CD4-positive, alpha-beta T cell treated with Interleukin-17A for 1 hour (primary cell): Measurements from ENCODE around the gene RYR1.

Experiments used
- DNase-seq: peaks from one replicate; pipeline ENCODE4 v3.0.0-alpha.2; 2020

The RYR1 gene

DNA sequence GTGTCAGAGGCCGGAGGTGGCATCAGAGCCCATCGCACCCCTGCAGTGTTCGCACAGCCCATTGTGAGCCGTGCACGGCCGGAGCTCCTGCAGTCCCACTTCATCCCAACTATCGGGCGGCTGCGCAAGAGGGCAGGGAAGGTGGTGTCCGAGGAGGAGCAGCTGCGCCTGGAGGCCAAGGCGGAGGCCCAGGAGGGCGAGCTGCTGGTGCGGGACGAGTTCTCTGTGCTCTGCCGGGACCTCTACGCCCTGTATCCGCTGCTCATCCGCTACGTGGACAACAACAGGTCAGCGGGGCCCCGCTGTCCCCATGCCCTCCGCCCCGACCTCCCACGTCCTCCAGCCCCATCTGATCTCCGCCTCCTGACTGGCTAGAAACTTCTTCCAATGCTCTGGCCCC, 85.7 kb downstream of the RYR1 start:
- no peak for DNase-seq

DNA sequence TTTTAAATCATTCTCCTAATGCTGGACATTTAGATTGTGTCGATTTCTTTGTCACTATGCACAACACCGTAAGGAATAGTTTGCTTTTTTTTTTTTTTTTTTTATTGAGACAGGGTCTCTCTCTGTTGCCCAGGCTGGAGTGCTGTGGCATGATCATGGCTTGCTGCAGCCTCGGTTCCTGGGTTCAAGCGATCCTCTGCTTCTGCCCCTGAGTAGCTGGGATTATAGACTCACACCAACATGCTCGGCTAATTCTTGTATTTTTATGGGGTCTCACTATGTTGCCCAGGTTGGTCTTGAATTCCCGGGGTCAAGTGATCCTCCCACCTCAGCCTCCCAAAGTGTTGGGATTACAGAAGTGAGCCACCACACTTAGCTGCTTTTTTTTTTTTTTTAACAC, 86.5 kb downstream of the RYR1 start:
- no peak for DNase-seq

DNA sequence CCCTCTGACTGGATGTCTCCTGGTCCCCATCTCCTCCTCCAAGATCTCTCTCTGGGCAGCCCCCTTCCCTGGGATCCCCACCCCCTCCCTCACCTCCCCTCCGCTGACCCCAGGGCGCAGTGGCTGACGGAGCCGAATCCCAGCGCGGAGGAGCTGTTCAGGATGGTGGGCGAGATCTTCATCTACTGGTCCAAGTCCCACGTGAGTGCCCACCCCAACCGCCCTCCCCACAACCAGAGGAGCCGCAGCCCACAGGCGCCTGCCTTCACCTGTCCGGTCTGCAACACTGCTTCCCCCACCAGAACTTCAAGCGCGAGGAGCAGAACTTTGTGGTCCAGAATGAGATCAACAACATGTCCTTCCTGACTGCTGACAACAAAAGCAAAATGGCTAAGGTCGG, 89.4 kb downstream of the RYR1 start:
- DNase-seq, result no peak

DNA sequence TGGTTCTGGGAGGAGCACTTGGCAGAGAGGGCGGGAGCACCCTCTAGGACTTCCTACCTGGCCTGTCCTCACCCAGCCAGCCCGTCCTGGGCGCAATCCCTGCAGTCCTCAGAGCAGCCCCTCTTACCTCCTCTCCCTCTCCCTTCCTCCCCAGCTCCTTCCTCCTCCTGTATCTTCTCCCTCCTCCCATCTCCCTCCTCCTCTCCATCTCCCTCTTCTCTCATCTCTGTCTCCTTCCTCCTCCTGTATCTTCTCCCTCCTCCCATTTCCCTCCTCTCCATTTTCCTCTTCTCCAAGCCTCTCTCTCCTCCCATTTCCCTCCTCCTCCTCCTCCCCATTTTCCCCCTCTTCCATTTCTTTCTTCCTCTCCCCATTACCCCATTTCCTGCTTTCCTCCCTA, 89.8 kb downstream of the RYR1 start:
- no peak for DNase-seq

DNA sequence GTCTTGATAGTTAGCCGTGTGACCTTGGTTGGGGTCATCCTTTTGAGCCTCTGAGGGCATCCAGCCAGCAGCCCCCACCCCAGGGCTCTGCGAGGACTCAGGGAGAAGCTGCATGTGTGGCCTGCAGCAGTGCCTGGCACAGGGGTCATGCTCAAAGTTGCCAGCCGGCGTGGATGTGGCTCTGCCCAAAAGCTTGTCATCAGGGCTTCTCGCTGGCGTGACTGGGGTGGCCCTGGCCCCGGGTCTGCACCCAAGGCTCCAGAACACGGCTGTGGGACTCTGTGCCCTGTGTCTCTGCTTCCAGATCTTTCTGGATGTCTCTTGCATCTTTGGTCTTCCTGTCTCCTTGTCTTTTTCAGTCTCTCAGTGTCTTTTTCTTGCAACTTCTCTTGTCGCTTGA, 90.9 kb downstream of the RYR1 start:
- DNase-seq, result no peak

DNA sequence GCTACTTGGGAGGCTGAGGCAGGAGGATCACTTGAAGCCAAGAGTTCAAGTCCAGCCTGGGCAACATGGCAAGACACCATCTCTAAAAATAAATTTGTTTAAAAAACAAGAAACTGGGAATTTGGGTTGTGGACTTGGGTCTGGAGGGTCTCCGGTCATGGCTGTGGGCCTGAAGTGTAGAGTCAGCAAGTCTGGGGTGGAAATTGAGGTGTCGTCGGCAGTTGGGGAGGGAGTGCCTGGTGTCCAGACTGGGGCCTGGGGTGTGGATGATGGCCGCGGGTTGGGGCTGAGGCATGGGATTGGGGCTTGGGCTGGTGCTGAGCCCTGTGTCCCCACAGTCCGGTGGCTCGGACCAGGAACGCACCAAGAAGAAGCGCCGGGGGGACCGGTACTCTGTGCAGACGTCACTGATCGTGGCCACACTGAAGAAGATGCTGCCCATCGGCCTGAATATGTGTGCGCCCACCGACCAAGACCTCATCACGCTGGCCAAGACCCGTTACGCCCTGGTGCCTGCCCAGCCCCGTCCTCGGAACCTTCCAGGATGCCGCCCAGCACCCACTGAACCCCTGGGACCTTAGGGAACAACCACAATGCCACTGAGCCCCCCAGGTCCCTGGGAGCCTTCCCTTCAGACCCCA, 91.6 kb downstream of the RYR1 start:
- DNase-seq, result no peak

DNA sequence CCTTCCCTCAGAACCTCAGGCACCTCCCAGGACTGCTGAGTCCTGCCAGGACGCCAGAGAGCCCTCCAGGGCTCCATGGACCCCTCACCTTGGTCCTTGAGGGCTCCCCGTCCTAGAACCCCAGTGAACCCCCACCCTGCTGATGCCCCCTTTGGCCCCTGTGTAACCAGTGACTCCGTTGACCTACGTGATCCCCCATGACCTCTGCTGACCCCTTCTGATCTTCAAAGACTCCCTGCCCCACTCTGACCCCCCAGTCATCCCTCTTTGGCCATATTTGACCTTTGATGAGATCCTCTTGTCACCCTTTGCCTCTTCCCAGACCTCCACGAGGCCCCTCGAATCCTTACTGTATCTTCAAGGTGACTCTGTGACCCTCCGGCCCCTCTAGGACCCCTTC, 92.9 kb downstream of the RYR1 start:
- DNase-seq, result no peak

DNA sequence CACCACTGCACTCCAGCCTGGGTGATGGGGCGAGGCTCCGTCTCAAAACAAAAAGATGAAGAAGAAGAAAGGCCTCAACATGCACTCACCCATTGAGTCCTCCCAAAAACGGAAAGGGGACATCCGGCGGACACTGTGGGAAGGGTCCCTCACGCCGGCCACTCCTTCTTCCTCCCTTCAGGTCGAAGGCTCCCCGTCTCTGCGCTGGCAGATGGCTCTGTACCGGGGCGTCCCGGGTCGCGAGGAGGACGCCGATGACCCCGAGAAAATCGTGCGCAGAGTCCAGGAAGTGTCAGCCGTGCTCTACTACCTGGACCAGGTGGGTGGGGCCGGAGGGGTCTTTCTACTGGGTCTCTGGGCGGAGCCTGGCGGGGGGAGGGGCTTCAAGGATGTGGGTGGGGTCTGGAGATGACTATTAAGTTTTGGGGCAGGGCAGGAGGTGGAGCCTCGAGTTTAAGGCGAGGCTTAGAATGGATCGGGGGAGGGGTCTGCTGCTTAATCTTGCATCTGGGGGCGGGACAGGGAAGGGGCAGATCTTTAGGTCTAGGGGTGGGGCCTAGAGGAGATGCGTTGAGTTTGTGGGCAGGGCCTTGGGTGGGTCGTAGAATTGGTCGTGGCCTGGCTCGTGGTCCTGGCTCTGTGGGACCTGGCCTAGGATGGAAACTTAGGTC, 94.1 kb downstream of the RYR1 start:
- peak; percentile 56 for DNase-seq

DNA sequence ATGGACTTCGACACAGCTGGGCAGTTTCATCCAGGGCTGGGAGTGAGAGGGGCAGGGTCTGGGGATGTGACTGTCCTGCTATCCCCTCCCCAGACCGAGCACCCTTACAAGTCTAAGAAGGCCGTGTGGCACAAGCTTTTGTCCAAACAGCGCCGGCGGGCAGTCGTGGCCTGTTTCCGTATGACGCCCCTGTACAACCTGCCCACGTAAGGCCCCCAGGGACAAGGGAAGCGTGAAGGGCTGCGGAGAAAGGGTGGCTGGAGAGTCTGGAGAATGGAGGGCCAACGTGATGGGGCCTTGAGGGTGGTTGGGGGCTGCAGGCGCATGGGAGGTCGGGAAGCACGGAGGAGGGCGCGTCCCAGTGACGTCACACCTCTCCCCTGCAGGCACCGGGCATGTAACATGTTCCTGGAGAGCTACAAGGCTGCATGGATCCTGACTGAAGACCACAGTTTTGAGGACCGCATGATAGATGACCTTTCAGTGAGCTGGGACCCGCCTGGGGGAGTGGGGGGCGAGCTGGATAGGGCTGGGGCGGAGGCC, 94.8 kb downstream of the RYR1 start:
- no peak for DNase-seq

DNA sequence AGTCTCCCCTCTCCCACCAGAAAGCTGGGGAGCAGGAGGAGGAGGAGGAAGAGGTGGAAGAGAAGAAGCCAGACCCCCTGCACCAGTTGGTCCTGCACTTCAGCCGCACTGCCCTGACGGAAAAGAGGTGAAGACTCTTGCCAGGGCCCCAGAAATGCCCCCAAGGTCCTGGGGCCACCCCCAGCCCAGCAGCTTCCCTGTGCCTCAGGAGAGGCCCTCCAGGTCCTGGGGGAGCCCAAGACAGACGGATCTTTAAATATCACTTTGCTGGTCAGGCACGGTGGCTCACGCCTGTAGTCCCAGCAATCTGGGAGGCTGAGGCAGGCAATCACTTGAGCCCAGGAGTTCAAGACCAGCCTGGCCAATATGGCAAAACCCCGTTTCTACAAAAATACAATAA, 95.4 kb downstream of the RYR1 start:
- no peak for DNase-seq

DNA sequence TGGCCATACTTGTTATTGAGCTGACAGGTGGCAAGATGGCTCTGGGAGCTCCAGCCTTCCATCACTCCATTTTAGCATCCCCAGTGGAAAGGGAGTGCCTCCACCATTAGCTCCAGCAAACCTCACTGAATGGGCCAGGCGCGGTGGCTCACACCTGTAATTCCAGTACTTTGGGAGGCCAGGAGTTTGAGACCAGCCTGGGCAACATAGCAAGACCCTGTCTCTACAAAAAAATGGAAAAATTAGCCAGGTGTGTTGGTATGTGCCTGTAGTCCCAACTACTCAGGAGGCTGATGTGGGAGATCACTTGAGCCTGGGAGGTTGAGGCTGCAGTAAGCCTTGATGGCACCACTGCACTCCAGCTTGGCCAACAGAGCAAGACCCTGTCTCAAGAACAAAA, 98.0 kb downstream of the RYR1 start:
- DNase-seq, result no peak

DNA sequence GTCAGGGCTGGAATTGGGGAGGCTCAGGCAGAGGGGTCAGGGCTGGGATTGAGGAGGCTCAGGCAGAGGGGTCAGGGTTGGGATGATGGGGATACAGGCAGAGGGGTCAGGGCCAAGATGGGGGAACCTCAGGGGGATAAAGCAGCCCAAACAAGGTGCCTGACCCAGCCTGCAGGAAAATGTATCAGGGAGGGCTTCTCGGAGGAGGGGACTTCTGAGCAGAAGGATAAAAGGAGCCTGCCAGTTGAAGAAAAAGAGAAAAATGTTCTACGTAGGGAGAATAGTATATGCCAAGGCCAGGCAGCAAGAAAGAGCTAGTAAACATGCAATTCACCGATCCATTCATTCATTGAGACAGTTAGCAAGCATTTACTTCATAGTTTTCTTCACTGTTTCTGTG, 99.4 kb downstream of the RYR1 start:
- no peak for DNase-seq

DNA sequence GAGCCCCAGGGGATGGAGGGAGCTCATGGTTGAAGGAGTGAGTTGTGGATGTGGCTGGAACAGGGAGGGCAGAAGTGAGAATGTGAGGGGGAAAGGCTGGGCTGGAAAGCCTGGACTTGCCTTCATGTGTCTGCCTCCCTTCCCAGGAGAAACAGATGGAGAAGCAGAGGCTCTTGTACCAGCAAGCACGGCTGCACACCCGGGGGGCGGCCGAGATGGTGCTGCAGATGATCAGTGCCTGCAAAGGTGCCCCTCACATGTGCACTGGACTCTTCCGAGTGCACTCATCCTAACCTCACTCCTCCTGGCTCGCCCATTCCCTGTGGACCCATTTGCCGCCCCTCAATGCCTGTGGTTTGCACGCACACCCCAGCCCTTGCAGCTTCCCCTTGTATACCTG, 101.1 kb downstream of the RYR1 start:
- DNase-seq, result no peak

DNA sequence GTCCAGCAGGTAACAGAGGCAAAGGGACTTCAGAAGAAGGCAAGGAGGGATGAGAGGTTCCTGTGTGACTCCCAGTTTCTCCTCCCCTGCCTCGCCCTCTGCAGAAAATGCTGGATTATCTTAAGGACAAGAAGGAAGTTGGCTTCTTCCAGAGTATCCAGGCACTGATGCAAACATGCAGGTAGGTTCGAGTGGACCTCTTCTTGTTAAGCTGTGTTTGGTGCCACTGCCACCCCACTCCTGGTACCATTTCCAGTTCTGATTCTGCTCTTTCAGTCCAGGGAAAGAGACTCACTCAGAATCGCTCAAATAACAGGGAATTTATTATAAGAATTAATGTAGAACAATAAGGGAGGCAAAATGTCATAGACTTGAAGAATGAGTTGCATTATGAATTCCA, 101.7 kb downstream of the RYR1 start:
- DNase-seq, result no peak

DNA sequence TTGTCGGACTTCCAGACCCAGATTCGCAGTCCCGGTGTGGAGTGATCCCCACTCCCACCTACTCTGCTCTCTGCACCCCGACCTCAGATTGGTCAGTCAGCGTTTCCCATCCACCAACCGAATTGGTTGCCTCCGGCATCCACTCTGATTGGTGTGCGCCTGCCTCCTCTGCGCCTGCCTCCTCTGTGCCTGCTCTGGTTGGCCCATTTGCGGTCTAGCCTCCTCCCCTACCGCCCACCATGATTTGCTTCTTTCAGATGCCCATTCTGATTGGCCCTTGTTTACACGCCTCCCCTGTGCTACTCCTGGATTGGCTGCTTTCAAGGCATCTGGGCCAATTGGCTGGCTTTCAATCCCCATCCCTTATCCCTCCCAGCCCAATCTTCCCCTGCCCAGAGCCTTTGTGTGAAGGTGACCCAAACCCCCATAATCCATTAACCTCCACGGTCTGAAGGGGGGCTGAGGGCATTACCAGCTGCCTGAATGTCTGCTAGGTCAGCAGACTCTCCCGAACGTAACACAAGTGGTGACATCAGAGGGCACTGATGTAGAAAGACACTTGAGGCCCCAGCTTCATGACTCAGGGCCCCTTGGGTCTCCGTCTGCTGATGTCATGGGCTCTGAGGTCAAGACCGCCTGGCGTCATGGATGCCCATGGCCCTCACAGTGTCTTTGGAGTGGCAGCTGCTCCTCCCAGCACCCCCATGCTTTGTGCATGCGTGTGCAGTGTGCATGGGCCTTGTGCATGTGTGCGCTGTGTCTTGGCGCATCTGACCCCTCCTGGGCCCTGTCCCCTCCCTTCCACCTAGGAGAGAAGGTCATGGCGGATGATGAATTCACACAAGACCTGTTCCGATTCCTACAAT, 103.8 kb downstream of the RYR1 start:
- DNase-seq, result no peak

DNA sequence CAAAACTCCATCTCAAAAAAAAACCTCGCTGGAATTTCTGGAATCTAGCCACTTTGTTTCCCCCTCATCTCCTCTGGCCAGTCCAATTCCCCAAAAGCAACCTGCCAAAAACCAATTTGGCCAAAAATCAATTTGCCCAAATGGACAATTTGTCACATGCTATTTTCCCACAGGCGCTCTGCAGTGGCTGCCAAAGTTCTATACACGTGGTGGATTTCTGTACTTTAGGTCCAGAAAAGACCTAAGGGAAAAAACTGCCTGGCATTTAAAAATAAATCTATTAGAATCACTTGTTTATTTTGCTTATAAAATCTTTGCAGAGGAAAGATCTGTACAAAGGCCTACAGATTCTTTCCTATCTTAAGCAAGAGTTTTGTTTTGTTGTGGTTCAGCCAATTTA, 104.9 kb downstream of the RYR1 start:
- no peak for DNase-seq

DNA sequence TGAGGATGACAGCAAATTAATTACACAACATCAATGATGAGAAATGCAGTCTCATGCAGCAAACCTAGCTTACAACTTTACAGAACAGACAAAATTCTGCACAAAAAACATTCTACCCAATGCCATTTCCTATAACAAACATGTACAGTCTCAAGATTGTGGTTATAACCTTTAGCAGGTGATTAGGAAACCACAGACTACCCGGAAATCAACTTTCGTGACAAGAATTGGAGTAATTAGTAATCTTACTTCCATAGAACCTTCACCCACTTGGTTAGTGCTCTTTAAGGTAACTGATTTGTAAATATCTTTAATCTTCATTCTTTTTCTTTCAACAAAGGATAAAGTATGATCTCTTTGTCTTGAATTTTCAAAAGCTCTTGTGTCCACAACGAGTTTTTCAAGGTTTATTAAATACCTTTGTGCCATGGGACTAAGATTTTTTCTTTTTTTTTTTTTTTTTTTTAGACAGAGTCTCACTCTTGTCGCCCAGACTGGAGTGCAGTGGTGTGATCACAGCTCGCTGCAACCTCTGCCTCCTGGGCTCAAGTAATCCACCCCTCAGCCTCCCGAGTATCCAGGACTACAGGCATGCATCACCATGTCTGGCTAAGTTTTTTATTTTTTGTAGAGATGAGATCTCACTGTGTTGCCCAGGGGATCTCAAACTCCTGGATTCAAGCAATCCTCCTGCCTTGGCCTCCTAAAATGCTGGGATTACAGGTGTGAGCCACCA, 105.5 kb downstream of the RYR1 start:
- peak; percentile 74 for DNase-seq

DNA sequence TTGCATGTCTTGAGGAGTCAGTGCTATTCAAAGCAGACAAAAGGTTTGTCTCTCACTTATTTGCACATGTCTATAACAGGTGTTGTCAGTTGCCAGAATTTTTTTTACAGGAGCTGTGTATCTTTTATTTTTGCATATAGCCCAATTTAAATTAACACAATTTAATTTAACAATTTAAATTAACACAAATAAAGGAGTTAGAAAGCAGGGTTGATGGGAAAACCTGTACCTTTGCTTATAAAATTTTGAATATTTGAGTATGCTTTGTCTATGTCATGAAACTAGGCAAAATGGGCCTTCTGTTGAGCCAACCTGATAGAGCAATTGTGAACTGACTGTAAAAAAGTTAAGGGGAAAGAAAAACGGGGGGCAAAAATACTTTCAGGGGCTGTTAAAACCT, 106.3 kb downstream of the RYR1 start:
- DNase-seq, result no peak

DNA sequence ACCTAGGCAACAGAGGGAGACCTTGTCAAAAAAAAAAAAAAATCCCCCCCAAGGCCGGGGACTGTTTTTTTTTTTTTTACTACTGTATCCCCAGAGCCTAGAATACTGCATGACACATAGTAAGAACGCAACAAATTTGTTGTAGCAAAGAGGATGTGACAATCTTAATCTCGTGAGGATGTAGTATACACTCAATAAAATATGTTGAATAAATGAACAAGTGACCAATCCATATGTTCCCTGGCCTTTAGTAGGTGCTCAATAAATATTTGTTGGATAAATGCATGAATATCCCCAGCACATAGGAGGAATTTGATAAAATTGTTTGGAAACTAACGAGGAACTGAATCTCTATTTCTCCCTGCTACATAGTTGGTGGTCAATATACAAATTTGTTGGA, 108.5 kb downstream of the RYR1 start:
- no peak for DNase-seq

DNA sequence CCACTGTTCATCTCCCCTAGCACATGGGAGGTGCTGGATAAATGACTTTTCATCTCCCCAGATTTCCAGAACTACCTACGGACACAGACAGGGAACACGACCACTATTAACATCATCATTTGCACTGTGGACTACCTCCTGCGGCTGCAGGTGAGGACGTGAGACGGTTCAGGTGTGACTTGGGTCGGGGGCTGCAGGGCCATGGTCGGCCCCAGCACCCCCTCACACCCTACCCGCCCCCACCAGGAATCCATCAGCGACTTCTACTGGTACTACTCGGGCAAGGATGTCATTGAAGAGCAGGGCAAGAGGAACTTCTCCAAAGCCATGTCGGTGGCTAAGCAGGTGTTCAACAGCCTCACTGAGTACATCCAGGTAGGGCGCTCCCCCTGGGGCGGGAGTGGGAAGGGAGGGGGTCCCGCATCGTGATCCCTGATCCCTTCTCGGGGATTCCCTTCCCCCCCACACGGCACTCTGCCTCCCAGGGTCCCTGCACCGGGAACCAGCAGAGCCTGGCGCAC, 109.9 kb downstream of the RYR1 start:
- no peak for DNase-seq

DNA sequence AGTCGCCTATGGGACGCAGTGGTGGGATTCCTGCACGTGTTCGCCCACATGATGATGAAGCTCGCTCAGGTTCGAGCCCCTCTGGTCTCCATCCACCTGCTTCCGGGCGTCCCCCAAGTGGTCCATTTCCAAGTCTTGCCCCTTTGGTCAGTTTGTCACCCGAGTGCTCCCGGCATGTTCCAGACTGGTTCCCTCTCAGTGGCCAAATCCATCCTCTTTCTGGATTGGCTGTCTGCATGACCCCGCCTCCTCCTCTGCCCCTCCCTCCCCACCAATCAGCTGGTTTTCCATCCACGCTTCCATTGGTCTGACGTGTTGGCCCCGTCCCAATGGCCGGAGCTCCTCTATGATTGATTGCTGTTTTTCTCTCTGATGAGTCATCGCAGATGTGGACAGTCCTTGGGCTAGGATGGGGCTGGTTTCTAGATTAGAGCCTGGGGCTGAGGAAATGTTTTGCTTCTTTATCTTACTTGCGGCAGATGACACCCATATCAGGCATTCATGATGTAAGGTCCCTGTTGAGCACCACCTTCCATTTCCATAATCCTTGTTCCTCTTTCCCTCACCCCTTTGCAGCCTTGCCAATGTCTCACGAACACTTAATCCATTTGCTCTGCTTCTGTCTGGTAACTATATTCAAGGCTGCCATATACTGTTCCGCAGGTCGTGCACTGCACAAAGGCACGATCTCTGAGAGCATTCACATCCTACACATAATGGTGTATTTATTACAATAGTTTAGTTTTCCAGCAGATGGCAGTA, 110.5 kb downstream of the RYR1 start:
- peak; percentile 29 for DNase-seq
